ENCODE measurements around the gene ZNF697.

Gene ZNF697

GRCh38 chr1:119683893-119684292, 35.8 kb upstream of the ZNF697 start:
- no peak for DNase-seq (ENCODE audit: low spot score)
- TF ChIP-seq CTCF (IDR thresholded peaks at IDR 0.05; ENCODE audit: extremely low read depth, missing control alignments), result no peak

GRCh38 chr1:119682141-119682540, 34.1 kb upstream of the ZNF697 start:
- no peak for DNase-seq (ENCODE audit: low spot score)
- no peak for TF ChIP-seq CTCF (IDR thresholded peaks at IDR 0.05; ENCODE audit: extremely low read depth, missing control alignments)

- DNase-seq (ENCODE audit: low spot score), result no peak
- TF ChIP-seq CTCF (IDR thresholded peaks at IDR 0.05; ENCODE audit: extremely low read depth, missing control alignments), result no peak
Observed at GRCh38 chr1:119681560-119681959, 33.5 kb upstream of the ZNF697 start.

GRCh38 chr1:119680723-119681122, 32.7 kb upstream of the ZNF697 start:
- no peak for TF ChIP-seq CTCF (IDR thresholded peaks at IDR 0.05; ENCODE audit: extremely low read depth, missing control alignments)
- DNase-seq (ENCODE audit: low spot score), result no peak

GRCh38 chr1:119680193-119680592, 32.1 kb upstream of the ZNF697 start:
- no peak for DNase-seq (ENCODE audit: low spot score)

GRCh38 chr1:119679223-119679622, 31.2 kb upstream of the ZNF697 start:
- no peak for TF ChIP-seq CTCF (IDR thresholded peaks at IDR 0.05; ENCODE audit: extremely low read depth, missing control alignments)
- no peak for DNase-seq (ENCODE audit: low spot score)

More at GRCh38 chr1:119680193-119680592, 32.1 kb upstream of the ZNF697 start:
- no peak for TF ChIP-seq CTCF (IDR thresholded peaks at IDR 0.05; ENCODE audit: extremely low read depth, missing control alignments)

GRCh38 chr1:119676571-119677206, 28.6 kb upstream of the ZNF697 start:
- no peak for DNase-seq (ENCODE audit: low spot score)
- TF ChIP-seq CTCF (IDR thresholded peaks at IDR 0.05; ENCODE audit: extremely low read depth, missing control alignments), result no peak

Measured in GM20000 (cell line).